Prostate gland (tissue), 2 donors: Measurements from ENCODE around the gene ITIH2.

Experiments used
- CTCF ChIP-seq, 4 experiments: fragments of 200-600 bp in 2 of 4; fragments of 450-650 bp in 2 of 4; sonication (generic) in 2 of 4; IDR thresholded peaks; 1 replicate in 3 of 4; 2 replicates in 1 of 4; pipeline ENCODE4 v1.5.1; 2016 to 2019; ENCODE audit warnings: antibody characterized with exemption in 4 of 4, mild to moderate bottlenecking in 2 of 4, moderate library complexity in 2 of 4
- POLR2A ChIP-seq: fragments of 450-650 bp; IDR thresholded peaks from one replicate; pipeline ENCODE4 v1.6.1; 2016; ENCODE audit warnings: antibody characterized with exemption, mild to moderate bottlenecking
- POLR2AphosphoS5 ChIP-seq: sonication (generic); formaldehyde crosslinking; IDR thresholded peaks from one replicate; pipeline ENCODE4 v1.6.1; 2017; ENCODE audit warnings: antibody characterized with exemption

DNA sequence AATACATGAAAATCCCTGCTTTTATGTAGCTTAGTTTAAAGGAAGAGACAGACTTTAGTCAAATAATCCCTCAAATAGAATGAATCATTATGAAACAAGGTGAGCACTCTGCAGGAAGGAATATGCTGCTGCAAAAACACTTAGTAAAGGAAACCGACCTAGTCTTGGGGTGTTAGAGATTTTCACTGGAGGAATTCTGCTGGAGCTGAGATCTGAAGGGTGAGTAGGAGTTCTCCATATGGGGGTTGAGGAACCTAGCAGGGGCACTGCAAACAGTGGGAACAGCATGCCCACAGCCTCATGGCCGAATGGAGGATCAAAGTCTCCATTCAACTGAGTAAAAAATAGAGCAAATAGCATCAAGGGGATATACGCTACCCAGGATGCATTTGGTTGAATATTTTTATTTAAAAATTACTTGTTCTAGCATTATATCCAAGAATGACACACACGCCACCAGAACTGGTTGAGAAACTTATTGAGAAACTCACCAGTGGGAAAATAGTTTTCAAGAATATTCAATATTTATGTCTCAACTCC is 3.5 kb downstream of the ITIH2 start:
- no peak for TF ChIP-seq CTCF (IDR thresholded peaks at IDR 0.05)
- TF ChIP-seq POLR2A: no peak
- TF ChIP-seq POLR2AphosphoS5: no peak
